LNCaP clone FGC (cell line): ENCODE data around the gene CNGB1.

ENCODE experiments used
- DNase-seq: peaks from one replicate; pipeline ENCODE4 v3.0.0-alpha.2; 2011; ENCODE audit warnings: low read depth
- H3K4me3 ChIP-seq: 2 replicates; pipeline ENCODE4 v1.5.1; 2011; ENCODE audit warnings: mild to moderate bottlenecking, low read depth, low read length, control low read depth
- CTCF ChIP-seq: IDR thresholded peaks from 2 replicates; pipeline ENCODE4 v1.5.1; 2012; ENCODE audit warnings: mild to moderate bottlenecking; ENCODE audit not compliant: control insufficient read depth, insufficient read depth; ENCODE audit errors: extremely low read depth

CNGB1 gene

GRCh38 chr16:57992084-57992483, 21.2 kb upstream of the CNGB1 start:
- TF ChIP-seq CTCF, result no peak
- no peak for DNase-seq
- no peak overlapping the region for H3K4me3 ChIP-seq

GRCh38 chr16:57991551-57992059, 20.7 kb upstream of the CNGB1 start:
- DNase-seq, result no peak
- no peak overlapping the region for H3K4me3 ChIP-seq
- no peak for TF ChIP-seq CTCF

GRCh38 chr16:57988929-57989328, 18.0 kb upstream of the CNGB1 start:
- TF ChIP-seq CTCF, result no peak
- no peak overlapping the region for H3K4me3 ChIP-seq
- no peak for DNase-seq

- TF ChIP-seq CTCF, result no peak
- H3K4me3 ChIP-seq, result no peak overlapping the region
Measured at GRCh38 chr16:57987441-57988177, 16.7 kb upstream of the CNGB1 start.

GRCh38 chr16:57986196-57986595, 15.3 kb upstream of the CNGB1 start:
- TF ChIP-seq CTCF, result no peak
- no peak for DNase-seq
- H3K4me3 ChIP-seq, result no peak overlapping the region

More at GRCh38 chr16:57987441-57988177, 16.7 kb upstream of the CNGB1 start:
- no peak for DNase-seq

GRCh38 chr16:57985204-57986181, 14.6 kb upstream of the CNGB1 start:
- DNase-seq, result no peak
- H3K4me3 ChIP-seq, result no peak overlapping the region
- TF ChIP-seq CTCF, result no peak
